Mucosa of descending colon (tissue), 3 donors: ENCODE results near the gene PLA2R1. TPM values are rescaled to one million over a fixed set of nuclear protein-coding genes. Genes with fewer than 3 reads are reported as not detected.

Source experiments
- ATAC-seq: fragments of 200-7000 bp; cut with Tn5 transposase; one replicate; pipeline ENCODE4 v1.9.1; 2020; ENCODE audit warnings: mild to moderate bottlenecking, moderate library complexity
- DNase-seq, 3 donors: peaks; one replicate each; pipeline ENCODE4 v3.0.0-alpha.2; 2020
- H3K36me3 ChIP-seq: fragments of 200-600 bp; one replicate; pipeline ENCODE4 v1.8.0; 2021; ENCODE audit warnings: low read depth, mild to moderate bottlenecking
- H3K4me1 ChIP-seq: fragments of 200-600 bp; one replicate; pipeline ENCODE4 v1.8.0; 2021; ENCODE audit warnings: low read depth, mild to moderate bottlenecking
- H3K4me3 ChIP-seq: fragments of 200-600 bp; one replicate; pipeline ENCODE4 v1.8.0; 2021; ENCODE audit warnings: mild to moderate bottlenecking
- H3K9me3 ChIP-seq: fragments of 200-600 bp; one replicate; pipeline ENCODE4 v1.8.0; 2021; ENCODE audit warnings: mild to moderate bottlenecking
- intact Hi-C, 2 donors: fragments of 100-400 bp; cut with DNase I in 1 of 2; cut with micrococcal nuclease in 1 of 2; formaldehyde crosslinking; loops; one replicate each; pipeline versions ENCODE4 v1.11.0 to v1.11.1; 2022; cut with DNase I, micrococcal nuclease
- long read RNA-seq, 2 donors: library from polyadenylated mRNA; unstranded; transcript quantifications; one replicate each; pipeline ENCODE4 v2.0.0, GENCODE V29; 2019 to 2021
- total RNA-seq, 3 donors: library from RNA; stranded (reverse); fragmentation: NEBNext Ultra II Directional in 2 of 3; extraction: Animal tissue kit (Norgen Biotek cat#: 25700) in 2 of 3; gene quantifications; one replicate each; pipeline versions ENCODE4 v1.2.1 to v1.2.4, GENCODE V29; 2021 to 2023
- TF ChIP-seq, protein P1 (sequence below): fragments of 200-600 bp; IDR thresholded peaks from one replicate; pipeline ENCODE4 v1.8.0; 2022; ENCODE audit warnings: antibody characterized with exemption, mild to moderate bottlenecking
- donor health status: DM: no; HTN: no; CAD: no; lungs with moderate emphysema.
- donor health status: DM: no; HTN: no; CAD: no.
- donor health status: DM: no; HTN: yes; CAD: no.

Gene PLA2R1
- 10 to 100 TPM in 2 of 3 donors, 1 to 10 TPM in 1; 8.0 to 19.1 (median 11.1) TPM for total RNA-seq
- long read RNA-seq, donor 1, partial matches to known transcripts: 6 of 11 reads
- long read RNA-seq, donor 1, other reads (novel, unspliced or antisense): 5 of 11 reads
- long read RNA-seq, donor 2, partial matches to known transcripts: 1 of 1 reads
- long read RNA-seq, donor 2, other reads (novel, unspliced or antisense): 0 of 1 reads

DNA sequence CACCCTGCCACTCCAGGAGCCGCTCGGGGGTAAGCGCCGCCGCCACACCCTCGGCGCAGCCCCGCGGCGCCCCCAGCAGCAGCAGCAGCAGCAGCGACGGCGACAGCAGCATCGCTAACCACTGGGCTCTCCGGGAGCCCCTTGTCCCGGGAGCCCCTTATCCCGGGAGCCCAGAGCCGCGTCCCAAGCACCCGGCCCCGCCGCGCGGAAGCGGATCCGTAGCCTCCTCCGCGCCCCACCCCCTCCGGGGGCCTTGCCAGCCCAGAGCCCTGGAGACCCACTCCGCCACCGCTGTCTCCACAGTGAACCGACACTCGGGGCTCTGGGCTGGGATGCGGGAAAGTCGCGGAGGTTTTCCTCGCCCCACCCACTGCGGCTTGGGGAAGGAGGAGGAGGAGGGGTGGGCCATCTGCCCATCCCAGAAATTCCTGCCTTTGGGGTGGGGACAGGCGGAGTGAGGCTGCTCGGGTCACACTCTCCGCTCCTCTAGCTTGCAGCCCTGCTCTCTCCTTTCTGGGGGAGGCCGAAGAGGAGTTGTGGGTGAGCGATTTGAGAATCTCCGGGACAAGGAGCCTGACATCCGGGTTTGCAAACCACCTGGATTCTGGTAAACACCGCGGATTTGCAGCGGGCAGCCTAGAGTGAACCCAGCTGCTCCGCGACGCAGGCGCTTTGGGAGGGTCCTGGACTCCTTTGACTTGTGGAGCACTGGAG, at the start of gene PLA2R1:
TSS of gene PLA2R1 (minus strand) at position 324 of the 714 bp plus-strand sequence. CDS start at position 112, 212 bp downstream.
- peaks cover 14% of the 10 kb centered on the region for H3K4me1 ChIP-seq
- ATAC-seq (peak; percentile 80), DNase-seq (peak; percentile 72 to 75 (median 73))
- TF ChIP-seq, protein P1, sequence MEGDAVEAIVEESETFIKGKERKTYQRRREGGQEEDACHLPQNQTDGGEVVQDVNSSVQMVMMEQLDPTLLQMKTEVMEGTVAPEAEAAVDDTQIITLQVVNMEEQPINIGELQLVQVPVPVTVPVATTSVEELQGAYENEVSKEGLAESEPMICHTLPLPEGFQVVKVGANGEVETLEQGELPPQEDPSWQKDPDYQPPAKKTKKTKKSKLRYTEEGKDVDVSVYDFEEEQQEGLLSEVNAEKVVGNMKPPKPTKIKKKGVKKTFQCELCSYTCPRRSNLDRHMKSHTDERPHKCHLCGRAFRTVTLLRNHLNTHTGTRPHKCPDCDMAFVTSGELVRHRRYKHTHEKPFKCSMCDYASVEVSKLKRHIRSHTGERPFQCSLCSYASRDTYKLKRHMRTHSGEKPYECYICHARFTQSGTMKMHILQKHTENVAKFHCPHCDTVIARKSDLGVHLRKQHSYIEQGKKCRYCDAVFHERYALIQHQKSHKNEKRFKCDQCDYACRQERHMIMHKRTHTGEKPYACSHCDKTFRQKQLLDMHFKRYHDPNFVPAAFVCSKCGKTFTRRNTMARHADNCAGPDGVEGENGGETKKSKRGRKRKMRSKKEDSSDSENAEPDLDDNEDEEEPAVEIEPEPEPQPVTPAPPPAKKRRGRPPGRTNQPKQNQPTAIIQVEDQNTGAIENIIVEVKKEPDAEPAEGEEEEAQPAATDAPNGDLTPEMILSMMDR: no peak
- H3K4me3 ChIP-seq: peak within 1 kb of the TSS; percentile 48
- no peaks in the 10 kb centered on the region for H3K9me3 ChIP-seq
- intact Hi-C loops: no loop called here
- no peaks in the 10 kb centered on the region for H3K36me3 ChIP-seq

DNA sequence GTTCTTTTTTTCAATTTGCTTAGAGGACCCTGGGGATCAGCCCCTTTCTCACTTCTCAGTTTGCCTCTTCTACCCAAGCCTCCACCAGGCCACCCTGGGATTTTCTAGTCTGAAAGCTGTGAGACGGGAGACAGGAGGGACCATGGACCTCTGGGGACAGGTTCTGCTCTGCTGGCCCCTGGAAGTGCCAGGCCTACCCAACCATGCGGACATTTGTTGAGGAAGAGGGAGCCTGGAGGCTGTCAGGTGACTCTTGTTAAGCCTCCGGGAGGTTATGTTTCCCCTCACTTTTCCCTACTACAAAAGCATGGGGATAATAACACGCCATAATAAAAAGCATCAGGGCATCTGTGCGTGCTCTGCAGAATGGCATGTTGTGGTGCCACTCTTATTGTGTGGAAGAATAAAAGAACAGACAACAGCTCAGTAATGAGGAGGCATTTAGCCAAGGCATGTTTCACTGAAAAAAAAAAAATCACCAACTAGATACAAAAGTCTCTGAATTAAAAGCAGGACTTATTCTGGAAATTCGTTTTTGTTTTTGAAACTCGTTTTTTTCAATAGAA, 48.3 kb upstream of the PLA2R1 start:
- Histone ChIP-seq H3K36me3 (no peaks in the 10 kb centered on the region), H3K4me3 (no peak overlapping the region), H3K9me3 (no peaks in the 10 kb centered on the region), H3K4me1 (no peaks in the 10 kb centered on the region)
- DNase-seq (no peak), ATAC-seq (no peak)
- intact Hi-C loops: no loop called here
- TF ChIP-seq, protein P1: no peak

DNA sequence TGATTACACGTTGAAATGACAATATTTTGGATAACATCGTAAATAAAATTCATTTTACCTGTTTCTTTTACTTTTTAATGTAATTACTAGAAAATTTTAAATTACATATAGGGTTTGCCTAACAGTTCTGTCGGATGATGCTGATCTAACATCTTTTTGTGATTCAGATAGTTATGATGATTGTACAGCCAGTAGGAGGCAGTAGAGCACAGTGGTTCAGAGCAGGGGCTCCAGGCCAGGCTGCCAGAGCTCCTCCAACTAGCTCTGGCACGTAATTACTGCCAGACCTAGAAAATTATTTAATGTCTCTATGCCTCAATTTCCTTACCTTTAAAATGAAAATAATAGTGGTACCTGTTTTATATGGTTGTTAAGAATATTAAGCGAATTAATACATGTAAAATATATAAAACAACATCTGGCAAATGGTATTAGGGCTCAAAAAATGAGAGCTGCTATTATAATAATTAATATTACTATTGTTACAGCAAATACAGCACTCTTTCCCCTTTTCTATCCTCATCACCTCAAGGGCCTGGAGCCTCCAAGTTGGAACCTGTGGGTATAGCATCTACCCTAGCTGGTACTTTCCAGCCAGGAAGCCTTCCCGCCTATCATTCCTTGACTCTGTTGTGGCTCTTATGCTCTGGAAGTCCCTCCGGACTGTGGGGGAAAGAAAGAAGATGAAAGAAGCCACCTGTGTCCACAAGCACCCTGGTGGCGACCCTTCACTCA, 47.7 kb upstream of the PLA2R1 start:
- peak; percentile 93 for ATAC-seq
- intact Hi-C loops: no loop called here
- DNase-seq: peak; percentile 51 to 83 (median 57)
- H3K4me3 ChIP-seq: no peak overlapping the region
- no peaks in the 10 kb centered on the region for H3K4me1 ChIP-seq
- H3K36me3 ChIP-seq: no peaks in the 10 kb centered on the region
- TF ChIP-seq, protein P1: peak; percentile 46
- no peaks in the 10 kb centered on the region for H3K9me3 ChIP-seq

DNA sequence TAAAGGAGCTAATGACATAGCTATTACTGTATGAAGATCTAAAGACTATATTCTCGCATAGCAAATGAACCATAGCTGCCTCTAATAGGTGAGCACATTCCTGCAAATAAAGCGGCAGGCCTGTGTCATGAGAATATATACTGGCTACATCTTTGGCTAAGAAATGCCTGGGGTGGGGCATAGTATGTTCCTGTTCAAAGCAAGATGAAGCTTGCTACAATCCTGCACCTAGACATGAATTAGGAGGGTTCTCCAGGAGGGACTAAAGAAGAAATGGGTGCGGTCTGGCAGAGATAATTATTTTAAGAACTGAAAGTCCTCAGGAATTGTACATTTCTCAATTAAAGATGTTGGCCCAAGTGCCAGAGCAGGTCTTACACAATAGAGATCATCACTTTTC, 46.8 kb upstream of the PLA2R1 start:
- DNase-seq: no peak
- intact Hi-C loops: no loop called here
- TF ChIP-seq, protein P1: no peak
- no peak for ATAC-seq
- Histone ChIP-seq H3K9me3 (no peaks in the 10 kb centered on the region), H3K4me3 (no peak overlapping the region), H3K36me3 (no peaks in the 10 kb centered on the region), H3K4me1 (no peaks in the 10 kb centered on the region)

DNA sequence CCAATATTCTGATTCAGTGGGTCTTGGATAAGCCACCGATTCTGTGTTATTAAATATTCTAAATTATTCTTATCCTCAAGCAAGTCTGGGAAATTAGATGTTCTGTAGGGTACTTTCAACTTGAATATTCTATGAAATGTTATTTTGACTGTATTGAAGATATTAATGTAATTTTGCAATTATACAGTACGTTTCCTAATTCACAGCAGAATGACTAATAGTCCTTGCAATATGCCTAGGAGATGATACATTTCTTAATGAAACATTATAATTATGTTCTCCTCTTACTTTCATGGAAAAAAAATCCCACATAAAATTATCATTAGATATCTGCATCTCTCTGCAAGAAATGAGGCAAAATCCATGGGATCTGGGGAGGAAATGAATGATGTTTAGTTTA, 46.2 kb upstream of the PLA2R1 start:
- intact Hi-C loops: no loop called here
- H3K36me3 ChIP-seq: no peaks in the 10 kb centered on the region
- H3K9me3 ChIP-seq: no peaks in the 10 kb centered on the region
- no peaks in the 10 kb centered on the region for H3K4me1 ChIP-seq
- ATAC-seq (no peak), DNase-seq (no peak)
- H3K4me3 ChIP-seq: no peak overlapping the region
- TF ChIP-seq, protein P1: no peak
